Measurements from ENCODE around the gene RGS4.

GRCh38 chr1:163074716-163075284, 5.6 kb downstream of the RGS4 start:
- TF ChIP-seq CTCF (IDR thresholded peaks at IDR 0.05): no peak
- TF ChIP-seq POLR2A (IDR thresholded peaks at IDR 0.05): no peak

All from gastroesophageal sphincter (tissue), 3 donors.